DMS79 (cell line): Measurements from ENCODE around the gene LIN9.
A peak's percentile ranks its signal among the peaks of the same experiment; 100 is the strongest.
"Not testable (repeated sequence)": the region's sequence is repeated elsewhere in the genome, so short reads cannot be mapped to it uniquely, and the experiment has no call there.

Experiments
- DNase-seq: peaks from one replicate; lab custom pipeline; 2025; lab: John Stamatoyannopoulos, UW

LIN9 gene

GRCh38 chr1:226308723-226309397 lies at the start of gene LIN9:
Gene LIN9 (minus strand): TSS chr1:226309164. CDS start chr1:226309139, 25 bp downstream.
- peak; percentile 89 for DNase-seq

- no peak for DNase-seq
These were observed 48.5 kb upstream of the LIN9 start for GRCh38 chr1:226357416-226357815.

- no peak for DNase-seq
These were observed 46.9 kb upstream of the LIN9 start for GRCh38 chr1:226355669-226356551.

GRCh38 chr1:226355016-226355415 lies 46.1 kb upstream of the LIN9 start:
- no peak for DNase-seq

- DNase-seq: no peak
These were observed 44.9 kb upstream of the LIN9 start for GRCh38 chr1:226353698-226354525.

GRCh38 chr1:226351709-226352108 lies 42.7 kb upstream of the LIN9 start:
- no peak for DNase-seq

- DNase-seq: no peak
These were observed 41.5 kb upstream of the LIN9 start for GRCh38 chr1:226350519-226350865.

- DNase-seq: peak; percentile 46
These were observed 41.0 kb upstream of the LIN9 start for GRCh38 chr1:226349801-226350518.

GRCh38 chr1:226349081-226349480 lies 40.1 kb upstream of the LIN9 start:
- DNase-seq: no peak

GRCh38 chr1:226344441-226345259 lies 35.7 kb upstream of the LIN9 start:
- DNase-seq: no peak

- DNase-seq: no peak
These were observed 33.7 kb upstream of the LIN9 start for GRCh38 chr1:226342656-226343055.

GRCh38 chr1:226340111-226340510 lies 31.1 kb upstream of the LIN9 start:
- DNase-seq: not testable (repeated sequence)

- no peak for DNase-seq
These were observed 28.4 kb upstream of the LIN9 start for GRCh38 chr1:226337276-226337875.

- DNase-seq: no peak
These were observed 26.7 kb upstream of the LIN9 start for GRCh38 chr1:226335661-226336060.

GRCh38 chr1:226332947-226333346 lies 24.0 kb upstream of the LIN9 start:
- no peak for DNase-seq

- no peak for DNase-seq
These were observed 20.3 kb upstream of the LIN9 start for GRCh38 chr1:226329237-226329636.

- no peak for DNase-seq
These were observed 18.8 kb upstream of the LIN9 start for GRCh38 chr1:226327761-226328162.

- no peak for DNase-seq
These were observed 16.2 kb upstream of the LIN9 start for GRCh38 chr1:226325178-226325577.

GRCh38 chr1:226324479-226324878 lies 15.5 kb upstream of the LIN9 start:
- DNase-seq: no peak

- no peak for DNase-seq
These were observed 14.0 kb upstream of the LIN9 start for GRCh38 chr1:226322986-226323385.

- no peak for DNase-seq
These were observed 12.0 kb upstream of the LIN9 start for GRCh38 chr1:226320930-226321329.
